GM20000 (cell line): Measurements from ENCODE around the gene MED16.
"Not testable (repeated sequence)": the region's sequence is repeated elsewhere in the genome, so short reads cannot be mapped to it uniquely, and the experiment has no call there.

Source experiments
- DNase-seq: peaks from one replicate; pipeline ENCODE4 v3.0.0; 2012; ENCODE audit warnings: low spot score
- TF ChIP-seq, protein P1 (sequence below): IDR thresholded peaks from 2 replicates; pipeline ENCODE4 v1.5.1; 2012; ENCODE audit warnings: mild to moderate bottlenecking, control low read depth; ENCODE audit errors: extremely low read depth, missing control alignments

Gene MED16

DNA sequence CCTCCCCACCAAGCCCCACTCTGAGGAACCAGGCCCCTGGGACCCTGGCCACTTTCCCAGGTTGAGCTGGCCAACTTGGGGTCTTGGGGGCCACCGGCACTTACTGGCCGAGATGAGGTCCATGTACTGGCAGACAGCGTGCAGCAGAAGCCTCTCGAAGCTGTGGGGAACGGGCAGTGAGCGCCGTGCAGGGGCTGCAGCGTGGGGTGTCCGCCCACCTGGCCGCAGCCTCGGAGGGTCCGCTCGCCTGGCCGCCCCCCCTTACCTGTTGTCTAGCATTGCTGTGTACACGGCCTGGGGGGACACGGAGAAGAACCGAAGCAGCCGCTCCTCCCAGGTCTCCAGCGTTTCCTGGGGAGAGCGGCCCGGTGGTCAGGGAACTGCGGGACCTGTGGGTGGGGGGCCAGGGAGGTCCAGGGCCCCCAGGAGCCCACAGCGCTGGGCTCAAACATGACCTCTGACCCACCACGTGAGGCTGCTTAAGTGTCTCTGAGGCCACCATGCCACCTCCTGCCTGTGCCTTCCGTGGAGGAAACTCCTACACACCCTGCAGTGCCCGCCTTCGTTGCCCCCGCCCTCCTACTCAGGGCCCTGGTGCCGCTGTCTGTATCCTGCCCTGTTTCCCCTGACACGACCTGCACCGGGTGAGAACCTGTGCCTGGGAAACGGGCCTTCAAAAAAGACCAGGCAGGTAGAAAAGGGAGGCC is 6.5 kb upstream of the MED16 start:
- DNase-seq = no peak
- TF ChIP-seq, protein P1, sequence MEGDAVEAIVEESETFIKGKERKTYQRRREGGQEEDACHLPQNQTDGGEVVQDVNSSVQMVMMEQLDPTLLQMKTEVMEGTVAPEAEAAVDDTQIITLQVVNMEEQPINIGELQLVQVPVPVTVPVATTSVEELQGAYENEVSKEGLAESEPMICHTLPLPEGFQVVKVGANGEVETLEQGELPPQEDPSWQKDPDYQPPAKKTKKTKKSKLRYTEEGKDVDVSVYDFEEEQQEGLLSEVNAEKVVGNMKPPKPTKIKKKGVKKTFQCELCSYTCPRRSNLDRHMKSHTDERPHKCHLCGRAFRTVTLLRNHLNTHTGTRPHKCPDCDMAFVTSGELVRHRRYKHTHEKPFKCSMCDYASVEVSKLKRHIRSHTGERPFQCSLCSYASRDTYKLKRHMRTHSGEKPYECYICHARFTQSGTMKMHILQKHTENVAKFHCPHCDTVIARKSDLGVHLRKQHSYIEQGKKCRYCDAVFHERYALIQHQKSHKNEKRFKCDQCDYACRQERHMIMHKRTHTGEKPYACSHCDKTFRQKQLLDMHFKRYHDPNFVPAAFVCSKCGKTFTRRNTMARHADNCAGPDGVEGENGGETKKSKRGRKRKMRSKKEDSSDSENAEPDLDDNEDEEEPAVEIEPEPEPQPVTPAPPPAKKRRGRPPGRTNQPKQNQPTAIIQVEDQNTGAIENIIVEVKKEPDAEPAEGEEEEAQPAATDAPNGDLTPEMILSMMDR = no peak

DNA sequence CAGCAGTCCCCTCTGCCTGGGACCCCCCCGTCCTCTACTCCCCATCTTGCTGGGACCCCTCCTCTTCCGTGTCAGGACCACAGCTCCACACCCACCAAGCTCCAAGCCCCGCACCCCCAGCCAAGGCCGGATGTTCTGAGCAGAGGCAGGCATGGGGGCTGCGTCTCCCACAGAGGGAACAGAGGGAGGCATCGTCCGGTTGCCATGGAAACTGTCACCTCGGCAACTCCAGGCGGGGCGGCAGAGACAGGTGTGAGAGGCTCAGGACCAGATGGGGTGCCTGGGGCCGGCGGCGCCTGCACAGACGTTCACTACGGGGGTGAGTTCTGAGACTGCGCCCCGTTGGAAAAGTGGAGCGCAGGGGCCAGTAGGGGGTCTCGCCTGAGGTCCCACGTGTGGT is 5.7 kb upstream of the MED16 start:
- TF ChIP-seq, protein P1 = no peak
- no peak for DNase-seq

DNA sequence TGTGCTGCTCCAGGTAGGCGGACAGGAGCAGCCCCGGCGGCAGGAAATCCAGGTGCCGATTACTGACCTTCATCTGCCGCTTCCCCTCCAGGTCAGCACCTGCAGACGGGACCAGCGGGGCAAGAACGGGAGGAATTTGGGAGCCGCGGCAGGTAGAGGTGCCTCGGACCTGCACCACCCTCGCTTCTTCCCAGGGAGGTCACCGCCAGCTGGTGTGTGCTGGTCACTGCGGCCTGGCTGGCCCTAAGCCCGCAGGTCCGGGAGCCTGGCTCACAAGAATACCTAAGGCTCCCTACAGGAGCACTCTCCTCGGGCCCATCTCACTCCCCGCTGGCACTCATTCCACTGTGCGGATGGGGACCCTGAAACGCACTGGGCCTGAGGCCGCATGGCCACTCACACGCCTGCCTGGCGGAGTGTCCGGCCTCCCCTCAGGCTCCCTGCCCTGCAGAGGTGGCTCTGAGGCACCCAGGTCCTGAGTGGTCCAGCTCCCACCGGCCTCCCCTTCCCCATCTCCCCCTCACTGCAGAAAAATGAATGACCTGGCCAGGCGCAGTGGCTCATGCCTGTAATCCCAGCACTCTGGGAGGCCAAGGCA is 4.6 kb upstream of the MED16 start:
- DNase-seq = no peak
- TF ChIP-seq, protein P1 = no peak

DNA sequence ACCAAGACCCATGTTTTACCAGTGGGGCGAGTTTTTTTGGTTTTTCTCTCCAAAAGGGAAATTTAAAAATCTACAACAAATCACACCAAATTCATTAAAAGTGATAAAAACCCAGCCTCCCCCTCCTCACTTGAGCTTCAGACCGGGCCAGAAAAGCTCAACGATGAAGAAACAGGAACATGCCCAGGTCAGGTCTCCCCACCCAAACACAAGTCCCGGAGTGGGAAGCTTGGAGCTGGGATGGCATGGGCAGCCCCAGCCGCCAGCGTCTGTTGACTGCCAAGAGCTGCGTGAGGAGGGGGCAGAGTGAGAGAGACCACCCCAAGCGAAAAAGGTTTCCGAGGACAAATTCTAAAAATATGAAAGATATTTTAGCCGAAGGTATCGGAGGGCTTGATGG is 4.0 kb upstream of the MED16 start:
- DNase-seq = no peak
- TF ChIP-seq, protein P1 = no peak

DNA sequence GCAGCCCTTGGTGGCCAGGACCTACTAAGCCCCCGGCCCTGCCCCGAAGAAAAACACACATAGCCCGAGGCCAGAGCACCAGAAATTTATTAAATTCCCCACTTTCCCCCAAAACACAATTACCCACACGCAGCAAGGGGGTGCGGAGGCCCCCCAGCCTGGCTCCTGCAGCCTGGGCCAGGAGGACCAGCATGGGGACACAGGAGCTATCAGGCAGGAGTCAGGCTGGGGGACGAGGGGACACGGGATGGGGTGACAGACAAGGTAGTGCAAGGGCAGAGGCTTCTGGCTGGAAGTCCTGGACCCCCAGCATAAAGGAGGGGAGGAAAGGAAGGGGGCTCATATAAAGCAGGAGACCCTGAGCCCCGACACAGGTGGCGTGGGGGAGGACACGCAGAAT is 3.4 kb upstream of the MED16 start:
- no peak for DNase-seq
- TF ChIP-seq, protein P1 = no peak

DNA sequence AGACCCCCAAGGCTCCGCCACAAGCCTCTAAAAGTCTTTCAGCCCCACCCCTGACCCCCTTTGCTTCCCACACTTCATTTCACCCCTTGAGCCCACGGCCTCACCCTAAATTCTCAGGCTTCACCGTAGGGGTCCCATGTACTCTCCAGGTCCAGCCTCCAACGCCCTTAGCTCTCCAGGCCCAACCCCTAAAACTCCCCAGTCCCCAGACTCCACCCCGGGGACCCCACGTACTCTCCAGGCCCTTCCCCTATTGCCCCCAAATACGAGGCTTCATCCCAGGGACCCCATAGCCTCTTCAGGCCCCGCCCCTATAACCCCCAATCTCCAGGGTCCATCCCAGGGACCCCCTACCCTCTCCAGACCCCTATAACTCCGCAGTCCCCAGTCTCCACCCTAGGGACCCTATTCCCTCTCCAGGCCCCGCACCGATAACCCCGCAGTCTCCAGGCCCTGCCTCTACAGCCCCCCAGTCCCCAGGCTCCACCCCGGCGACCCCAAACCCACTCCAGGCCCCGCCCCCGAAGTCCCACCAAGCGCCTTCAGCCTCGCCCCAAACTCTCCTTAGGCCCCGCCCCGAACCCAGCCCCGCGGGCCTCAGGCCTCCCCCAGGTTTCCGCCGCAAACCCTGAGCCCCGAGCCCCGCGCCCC is 619 bp downstream of the MED16 start:
- TF ChIP-seq, protein P1 = no peak
- DNase-seq = peak; percentile 74

DNA sequence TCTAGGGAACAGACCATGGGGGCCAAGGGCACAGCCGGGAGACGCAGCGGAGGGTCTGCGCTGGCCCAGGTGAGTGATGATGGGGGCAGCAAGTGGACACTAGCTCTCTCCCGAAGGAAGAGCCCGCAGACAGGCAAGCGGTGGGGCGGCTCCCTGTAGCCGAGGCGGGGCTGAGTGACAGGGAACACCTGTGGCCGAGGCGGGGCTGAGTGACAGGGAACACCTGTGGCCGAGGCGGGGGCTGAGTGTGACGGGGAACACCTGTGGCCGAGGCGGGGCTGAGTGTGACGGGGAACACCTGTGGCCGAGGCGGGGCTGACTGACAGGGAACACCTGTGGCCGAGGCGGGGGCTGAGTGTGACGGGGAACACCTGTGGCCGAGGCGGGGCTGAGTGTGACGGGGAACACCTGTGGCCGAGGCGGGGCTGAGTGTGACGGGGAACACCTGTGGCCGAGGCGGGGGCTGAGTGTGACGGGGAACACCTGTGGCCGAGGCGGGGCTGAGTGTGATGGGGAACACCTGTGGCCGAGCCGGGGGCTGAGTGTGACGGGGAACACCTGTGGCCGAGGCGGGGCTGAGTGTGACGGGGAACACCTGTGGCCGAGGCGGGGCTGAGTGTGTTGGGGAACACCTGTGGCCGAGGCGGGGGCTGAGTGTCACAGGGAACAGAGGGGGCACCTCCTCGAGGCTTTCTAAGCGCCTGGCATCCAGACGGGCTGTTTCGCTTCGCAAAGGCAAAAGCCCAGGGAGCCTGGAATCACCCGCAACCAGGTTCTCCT is 1.4 kb downstream of the MED16 start:
- DNase-seq = not testable (repeated sequence)
